ENCODE measurements around the gene SOX10.

GRCh38 chr22:37967637-37968451 lies 16.5 kb downstream of the SOX10 start:
- TF ChIP-seq ELF4 (IDR thresholded peaks at IDR 0.05): no peak
- no peak for TF ChIP-seq FOXM1 (IDR thresholded peaks at IDR 0.05; ENCODE audit: borderline replicate concordance)
- TF ChIP-seq FOXK2 (IDR thresholded peaks at IDR 0.05): no peak
- TF ChIP-seq FOXA1 (IDR thresholded peaks at IDR 0.05): no peak
- no peak for TF ChIP-seq BHLHE40 (IDR thresholded peaks at IDR 0.05; ENCODE audit: borderline replicate concordance)
- no peak for TF ChIP-seq LEF1 (IDR thresholded peaks at IDR 0.05; ENCODE audit: borderline replicate concordance)
- TF ChIP-seq ZNF384 (IDR thresholded peaks at IDR 0.05): no peak
- TF ChIP-seq NFRKB (IDR thresholded peaks at IDR 0.05): no peak

All from HEK293T (cell line).